ENCODE data around the gene FARP1.

FARP1 gene

DNA sequence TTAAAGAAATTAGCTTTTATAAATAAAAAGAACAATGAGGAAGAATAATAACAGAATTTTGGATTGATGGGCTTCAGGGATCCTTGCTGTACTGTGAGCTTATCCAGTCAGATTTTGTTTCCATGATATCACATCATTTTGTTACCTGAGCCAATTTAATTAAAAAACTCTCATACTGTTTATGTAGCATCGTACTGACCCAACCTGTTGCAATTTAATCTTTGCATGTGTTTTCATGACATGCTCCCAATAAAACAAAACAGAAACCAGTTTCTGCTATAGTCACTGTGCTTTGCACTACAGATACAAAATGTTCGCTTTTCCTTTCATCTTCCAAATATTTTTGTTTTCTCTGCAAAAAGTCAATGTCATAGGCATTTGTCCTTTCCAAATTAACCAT is 143.9 kb downstream of the FARP1 start:
- Histone ChIP-seq H3K27me3 (replicated peaks; ENCODE audit: control insufficient read depth, insufficient read depth, low read length) (no peaks in the 10 kb centered on the region), H3K36me3 (ENCODE audit: control insufficient read depth, insufficient read depth, low read length) (no peaks in the 10 kb centered on the region), H3K4me3 (replicated peaks; ENCODE audit: low read depth, low read length) (no peak overlapping the region)
- TF ChIP-seq, protein P1, sequence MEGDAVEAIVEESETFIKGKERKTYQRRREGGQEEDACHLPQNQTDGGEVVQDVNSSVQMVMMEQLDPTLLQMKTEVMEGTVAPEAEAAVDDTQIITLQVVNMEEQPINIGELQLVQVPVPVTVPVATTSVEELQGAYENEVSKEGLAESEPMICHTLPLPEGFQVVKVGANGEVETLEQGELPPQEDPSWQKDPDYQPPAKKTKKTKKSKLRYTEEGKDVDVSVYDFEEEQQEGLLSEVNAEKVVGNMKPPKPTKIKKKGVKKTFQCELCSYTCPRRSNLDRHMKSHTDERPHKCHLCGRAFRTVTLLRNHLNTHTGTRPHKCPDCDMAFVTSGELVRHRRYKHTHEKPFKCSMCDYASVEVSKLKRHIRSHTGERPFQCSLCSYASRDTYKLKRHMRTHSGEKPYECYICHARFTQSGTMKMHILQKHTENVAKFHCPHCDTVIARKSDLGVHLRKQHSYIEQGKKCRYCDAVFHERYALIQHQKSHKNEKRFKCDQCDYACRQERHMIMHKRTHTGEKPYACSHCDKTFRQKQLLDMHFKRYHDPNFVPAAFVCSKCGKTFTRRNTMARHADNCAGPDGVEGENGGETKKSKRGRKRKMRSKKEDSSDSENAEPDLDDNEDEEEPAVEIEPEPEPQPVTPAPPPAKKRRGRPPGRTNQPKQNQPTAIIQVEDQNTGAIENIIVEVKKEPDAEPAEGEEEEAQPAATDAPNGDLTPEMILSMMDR (IDR thresholded peaks at IDR 0.05; ENCODE audit: insufficient read depth, low read length, poor library complexity, severe bottlenecking): no peak
- DNase-seq (ENCODE audit: extremely low read depth, insufficient read length): no peak

DNA sequence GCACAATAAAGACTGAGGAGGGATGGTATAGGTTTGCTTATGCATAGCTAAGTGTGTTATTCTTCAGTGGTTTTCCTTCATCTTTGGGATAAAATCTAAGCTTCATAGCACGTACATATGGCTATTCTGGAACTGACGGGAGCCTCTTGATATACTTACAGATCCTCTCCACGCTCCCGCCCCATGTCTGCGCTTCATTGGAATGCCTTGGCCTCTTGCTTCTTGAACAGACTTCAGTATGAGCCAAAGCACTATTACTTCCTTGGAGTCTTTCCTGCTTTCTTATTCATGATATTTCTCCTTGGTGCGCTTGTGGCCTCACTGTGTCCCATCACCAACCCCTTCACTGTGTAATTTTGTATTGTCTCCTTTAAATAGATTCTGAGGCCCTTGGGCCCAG is 145.3 kb downstream of the FARP1 start:
- TF ChIP-seq, protein P1 (IDR thresholded peaks at IDR 0.05; ENCODE audit: insufficient read depth, low read length, poor library complexity, severe bottlenecking): no peak
- Histone ChIP-seq H3K27me3 (replicated peaks; ENCODE audit: control insufficient read depth, insufficient read depth, low read length) (no peaks in the 10 kb centered on the region), H3K36me3 (ENCODE audit: control insufficient read depth, insufficient read depth, low read length) (no peaks in the 10 kb centered on the region), H3K4me3 (replicated peaks; ENCODE audit: low read depth, low read length) (no peak overlapping the region)
- no peak for DNase-seq (ENCODE audit: extremely low read depth, insufficient read length)

DNA sequence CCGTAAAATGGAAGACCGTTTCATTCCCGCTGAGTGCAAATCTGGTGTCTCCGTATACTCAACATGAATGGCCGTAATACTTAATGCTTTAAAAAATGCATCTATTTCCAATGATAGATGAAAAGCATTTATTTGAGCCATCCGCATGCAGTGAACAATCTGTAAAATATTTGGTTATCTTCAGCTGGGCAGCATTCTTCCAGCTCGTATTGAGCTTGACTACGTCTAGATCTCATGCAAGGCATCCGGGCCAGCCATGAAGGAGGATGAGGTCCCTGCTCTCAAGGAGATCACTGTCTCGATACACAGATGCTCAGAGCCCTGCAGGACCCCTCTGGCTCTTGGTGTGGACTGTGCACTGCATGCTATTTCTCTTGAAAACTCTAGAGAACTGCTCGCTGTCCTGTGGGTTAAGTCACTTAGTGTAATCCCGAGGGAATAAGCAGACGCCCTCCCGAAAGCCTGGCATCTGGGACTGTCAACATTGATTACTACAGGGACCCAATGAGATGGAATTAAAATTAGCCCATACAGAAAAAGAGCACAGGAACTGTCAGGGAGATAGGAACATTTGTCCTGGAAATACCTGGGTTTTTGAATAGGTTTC is 146.5 kb downstream of the FARP1 start:
- no peak overlapping the region for H3K4me3 ChIP-seq (replicated peaks; ENCODE audit: low read depth, low read length)
- H3K27me3 ChIP-seq (replicated peaks; ENCODE audit: control insufficient read depth, insufficient read depth, low read length): no peaks in the 10 kb centered on the region
- TF ChIP-seq, protein P1 (IDR thresholded peaks at IDR 0.05; ENCODE audit: insufficient read depth, low read length, poor library complexity, severe bottlenecking): no peak
- no peak for DNase-seq (ENCODE audit: extremely low read depth, insufficient read length)
- H3K36me3 ChIP-seq (ENCODE audit: control insufficient read depth, insufficient read depth, low read length): no peaks in the 10 kb centered on the region

DNA sequence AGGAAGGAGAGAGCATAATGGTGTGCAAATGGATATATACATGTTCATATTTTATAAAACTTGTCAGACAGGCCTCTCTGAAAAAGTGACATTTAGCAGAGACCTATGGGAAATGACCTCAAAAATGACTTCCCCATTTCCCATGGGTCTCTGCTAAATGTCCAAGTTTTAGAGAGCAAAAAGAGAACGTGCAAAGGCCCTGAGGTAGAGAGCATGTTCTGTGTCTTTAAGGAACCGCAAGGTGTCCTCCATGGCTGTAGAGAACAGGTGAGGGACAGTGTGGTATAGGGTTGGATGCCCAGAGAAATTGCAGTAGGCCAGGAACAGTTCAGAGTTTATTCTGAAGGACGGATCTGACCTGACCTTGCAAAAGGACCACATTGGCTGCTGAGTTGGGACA is 147.4 kb downstream of the FARP1 start:
- TF ChIP-seq, protein P1 (IDR thresholded peaks at IDR 0.05; ENCODE audit: insufficient read depth, low read length, poor library complexity, severe bottlenecking): no peak
- H3K36me3 ChIP-seq (ENCODE audit: control insufficient read depth, insufficient read depth, low read length): no peaks in the 10 kb centered on the region
- DNase-seq (ENCODE audit: extremely low read depth, insufficient read length): no peak
- H3K27me3 ChIP-seq (replicated peaks; ENCODE audit: control insufficient read depth, insufficient read depth, low read length): no peaks in the 10 kb centered on the region
- H3K4me3 ChIP-seq (replicated peaks; ENCODE audit: low read depth, low read length): no peak overlapping the region

DNA sequence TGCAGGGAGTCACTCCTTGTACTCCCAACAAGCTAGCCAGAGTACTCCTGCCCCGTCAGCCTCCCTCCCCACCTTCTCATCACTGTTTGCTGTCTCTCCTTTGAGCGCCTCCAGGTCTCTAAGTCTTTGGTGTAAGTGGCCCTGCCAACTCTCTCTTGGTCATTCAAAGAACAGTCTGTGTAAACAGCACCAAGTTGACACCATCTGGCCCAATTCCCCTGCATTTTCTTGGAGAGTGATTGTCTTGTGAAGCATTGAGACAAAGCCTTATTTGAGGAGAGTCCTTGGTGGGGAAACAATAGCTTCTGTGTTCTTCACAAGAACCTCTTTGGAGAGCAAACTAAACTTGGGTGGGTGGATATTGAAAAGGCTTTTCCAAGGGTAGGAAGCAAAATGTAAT is 148.8 kb downstream of the FARP1 start:
- Histone ChIP-seq H3K4me3 (replicated peaks; ENCODE audit: low read depth, low read length) (no peak overlapping the region), H3K27me3 (replicated peaks; ENCODE audit: control insufficient read depth, insufficient read depth, low read length) (no peaks in the 10 kb centered on the region), H3K36me3 (ENCODE audit: control insufficient read depth, insufficient read depth, low read length) (no peaks in the 10 kb centered on the region)
- DNase-seq (ENCODE audit: extremely low read depth, insufficient read length): no peak
- TF ChIP-seq, protein P1 (IDR thresholded peaks at IDR 0.05; ENCODE audit: insufficient read depth, low read length, poor library complexity, severe bottlenecking): no peak

DNA sequence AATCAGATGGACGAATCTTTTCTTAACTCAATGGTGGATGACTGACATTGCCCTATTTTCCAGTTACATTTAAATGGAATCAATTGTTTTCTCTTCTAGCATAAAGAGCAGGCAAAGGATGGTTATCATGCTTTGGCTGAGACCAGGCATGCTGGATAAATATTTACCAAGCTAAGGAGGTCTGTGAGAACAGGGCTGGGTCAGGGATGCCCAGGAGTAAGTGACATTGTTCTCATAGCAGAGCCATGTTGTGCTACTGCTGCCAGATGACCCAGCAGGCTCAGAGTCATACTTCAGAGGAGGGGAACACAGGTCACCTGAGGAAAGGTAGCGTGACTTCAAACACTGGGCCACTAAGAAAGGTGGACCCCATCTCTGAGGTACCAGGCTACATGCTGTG is 150.2 kb downstream of the FARP1 start:
- TF ChIP-seq, protein P1 (IDR thresholded peaks at IDR 0.05; ENCODE audit: insufficient read depth, low read length, poor library complexity, severe bottlenecking): no peak
- H3K27me3 ChIP-seq (replicated peaks; ENCODE audit: control insufficient read depth, insufficient read depth, low read length): no peaks in the 10 kb centered on the region; the same call in 1 of the 2 replicates
- DNase-seq (ENCODE audit: extremely low read depth, insufficient read length): no peak
- no peaks in the 10 kb centered on the region for H3K36me3 ChIP-seq (ENCODE audit: control insufficient read depth, insufficient read depth, low read length)
- H3K4me3 ChIP-seq (replicated peaks; ENCODE audit: low read depth, low read length): no peak overlapping the region

All from GM06990 (cell line).